Measurements from ENCODE around the gene ZNF638. TPM values are rescaled to one million over a fixed set of nuclear protein-coding genes. Genes with fewer than 3 reads are reported as not detected.

ZNF638 gene
- total and polyA plus RNA-seq, 2 donors (not counting 3 experiments of a cell fraction or from before 2014, with no cell fraction given): 36.4 to 111 TPM

DNA sequence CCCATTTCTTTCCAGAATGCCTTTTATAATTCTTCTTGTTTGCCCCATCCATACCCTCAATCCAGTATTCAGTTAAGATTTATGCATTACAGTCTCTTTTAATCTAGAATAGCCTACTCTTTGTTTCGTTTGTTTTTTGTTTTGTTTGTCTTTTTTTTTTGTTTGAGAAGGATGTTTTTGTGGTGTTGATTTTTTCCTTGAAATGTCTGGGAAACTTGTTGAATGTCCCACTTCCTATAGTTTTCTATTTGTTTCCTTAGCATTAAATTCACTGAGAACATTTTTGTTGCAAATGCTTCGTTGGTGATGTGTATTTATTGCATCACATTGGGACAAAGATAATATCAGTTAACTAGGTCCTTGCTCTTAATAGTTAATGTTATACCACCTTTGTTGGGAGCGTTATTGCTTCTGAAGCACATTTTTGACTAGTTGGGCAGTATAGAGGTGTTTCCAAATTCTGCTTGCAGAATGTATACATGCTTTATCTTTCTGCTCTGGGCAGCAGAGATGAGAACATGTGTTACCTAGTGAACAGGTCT, 28.9 kb downstream of the ZNF638 start:
- no peaks in the 10 kb centered on the region for H3K27me3 ChIP-seq (ENCODE audit: control insufficient read depth in 2 of 2, insufficient read depth in 2 of 2, low read length in 2 of 2)
- no peak overlapping the region for H3K9ac ChIP-seq (replicated peaks; ENCODE audit: extremely low read depth, insufficient read depth, low read length)
- no peaks in the 10 kb centered on the region for H3K9me1 ChIP-seq (replicated peaks; ENCODE audit: control insufficient read depth, extremely low read depth, insufficient read depth, low read length)
- no peak overlapping the region for H3K4me3 ChIP-seq (replicated peaks in 1 of 3; ENCODE audit: insufficient read depth in 1 of 3, low read depth in 1 of 3, low read length in 3 of 3)
- no TSS peak for BruUV-seq (replicated peaks)
- no peak overlapping the region for H3K27ac ChIP-seq (ENCODE audit: insufficient read depth, low read depth, low read length)
- ChIA-PET CTCF (interaction anchor here (0.9 to 1.7 kb wide), 3 partner anchors 29 to 101 kb away, joined by 3 to 5 read pairs (median 4); partner anchors contain the start of gene ZNF638), POLR2A (no interaction called here)
- H3K4me1 ChIP-seq (ENCODE audit: control insufficient read depth, extremely low read depth, insufficient read depth, low read length): no peaks in the 10 kb centered on the region
- FAIRE-seq: no peak
- H3K4me2 ChIP-seq (ENCODE audit: insufficient read depth, low read length): no peak overlapping the region
- intact Hi-C loops (cut with micrococcal nuclease): no loop called here
- dilution Hi-C loops (cut with MboI; ENCODE audit: extremely low pct_ligation_motif_present, low sequenced_read_pairs): no loop called here
- H3K36me3 ChIP-seq (ENCODE audit: control insufficient read depth in 2 of 2, extremely low read depth in 1 of 2, insufficient read depth in 2 of 2, low read length in 2 of 2): peaks cover 12 to 29% of the 10 kb centered on the region in 2 experiments
- peaks cover 55% of the 10 kb centered on the region for H3K79me2 ChIP-seq (ENCODE audit: control insufficient read depth, insufficient read depth, low read length)
- no peak for DNase-seq (ENCODE audit: low read depth, low spot score)
- TF ChIP-seq POLR2AphosphoS5 (IDR thresholded peaks at IDR 0.05; ENCODE audit: insufficient read depth, low read depth, low read length): no peak
- TF ChIP-seq CTCF (IDR thresholded peaks at IDR 0.05; ENCODE audit: extremely low read depth in 1 of 2, insufficient read depth in 1 of 2, low read depth in 1 of 2, low read length in 2 of 2): no peak
- no peak for TF ChIP-seq MYC (IDR thresholded peaks at IDR 0.05; ENCODE audit: low read depth, low read length)
- no peak overlapping the region for H2AFZ ChIP-seq (ENCODE audit: low read depth, low read length)
- H3K9me3 ChIP-seq (replicated peaks; ENCODE audit: control insufficient read depth, insufficient read depth, low read length): no peaks in the 10 kb centered on the region
- H4K20me1 ChIP-seq (replicated peaks; ENCODE audit: control insufficient read depth, extremely low read depth, insufficient read depth, low read length): peaks cover 5% of the 10 kb centered on the region

GRCh38 chr2:71361631-71362030, 30.0 kb downstream of the ZNF638 start:
- BruUV-seq (replicated peaks): no TSS peak
- no peak for DNase-seq (ENCODE audit: low read depth, low spot score)
- ChIA-PET CTCF (interaction anchor here (1.3 to 1.7 kb wide), 2 partner anchors 62 to 99 kb away, joined by 4 to 5 read pairs; no protein-coding TSS in a partner anchor), POLR2A (no interaction called here)
- Histone ChIP-seq H2AFZ (ENCODE audit: low read depth, low read length) (no peak overlapping the region), H4K20me1 (replicated peaks; ENCODE audit: control insufficient read depth, extremely low read depth, insufficient read depth, low read length) (peaks cover 3% of the 10 kb centered on the region), H3K4me3 (replicated peaks in 1 of 3; ENCODE audit: insufficient read depth in 1 of 3, low read depth in 1 of 3, low read length in 3 of 3) (no peak overlapping the region), H3K9me3 (replicated peaks; ENCODE audit: control insufficient read depth, insufficient read depth, low read length) (no peaks in the 10 kb centered on the region), H3K4me2 (ENCODE audit: insufficient read depth, low read length) (no peak overlapping the region), H3K27me3 (ENCODE audit: control insufficient read depth in 2 of 2, insufficient read depth in 2 of 2, low read length in 2 of 2) (no peaks in the 10 kb centered on the region), H3K79me2 (ENCODE audit: control insufficient read depth, insufficient read depth, low read length) (peaks cover 47% of the 10 kb centered on the region), H3K9ac (replicated peaks; ENCODE audit: extremely low read depth, insufficient read depth, low read length) (no peak overlapping the region), H3K4me1 (ENCODE audit: control insufficient read depth, extremely low read depth, insufficient read depth, low read length) (no peaks in the 10 kb centered on the region), H3K27ac (ENCODE audit: insufficient read depth, low read depth, low read length) (no peak overlapping the region), H3K9me1 (replicated peaks; ENCODE audit: control insufficient read depth, extremely low read depth, insufficient read depth, low read length) (no peaks in the 10 kb centered on the region), H3K36me3 (ENCODE audit: control insufficient read depth in 2 of 2, extremely low read depth in 1 of 2, insufficient read depth in 2 of 2, low read length in 2 of 2) (peaks cover 14 to 33% of the 10 kb centered on the region in 2 experiments)
- no peak for FAIRE-seq
- dilution Hi-C loops (cut with MboI; ENCODE audit: extremely low pct_ligation_motif_present, low sequenced_read_pairs): no loop called here
- TF ChIP-seq GATA2 (IDR thresholded peaks at IDR 0.05; ENCODE audit: insufficient read depth, insufficient read length, low read depth, low read length) (no peak), JUN (IDR thresholded peaks at IDR 0.05; ENCODE audit: borderline replicate concordance, insufficient read depth, insufficient read length, low read depth) (no peak), MYC (IDR thresholded peaks at IDR 0.05; ENCODE audit: low read depth, low read length) (no peak), POLR2AphosphoS5 (IDR thresholded peaks at IDR 0.05; ENCODE audit: insufficient read depth, low read depth, low read length) (no peak), CTCF (IDR thresholded peaks at IDR 0.05; ENCODE audit: extremely low read depth in 1 of 2, insufficient read depth in 1 of 2, low read depth in 1 of 2, low read length in 2 of 2) (no peak), POLR2A (IDR thresholded peaks at IDR 0.05; ENCODE audit: low read depth, low read length) (no peak), FOS (IDR thresholded peaks at IDR 0.05; ENCODE audit: borderline replicate concordance, insufficient read depth, low read length) (no peak), MAX (IDR thresholded peaks at IDR 0.05; ENCODE audit: insufficient read depth, insufficient read length) (no peak), EZH2 (IDR thresholded peaks at IDR 0.05; ENCODE audit: borderline replicate concordance, low read depth, low read length, severe bottlenecking) (no peak)
- intact Hi-C loops (cut with micrococcal nuclease): no loop called here

Data from endothelial cell of umbilical vein (primary cell).